Activated CD8-positive, alpha-beta T cell treated with anti-CD3 and anti-CD28 coated beads for 36 hours (primary cell): Measurements from ENCODE around the gene NAA40. TPM values are rescaled to one million over a fixed set of nuclear protein-coding genes. Genes with fewer than 3 reads are reported as not detected.

Experiments
- ATAC-seq: fragments of 200-7000 bp; cut with Tn5 transposase; one replicate; pipeline ENCODE4 v1.10.0; 2021; ENCODE audit warnings: mild to moderate bottlenecking, moderate library complexity
- CTCF ChIA-PET: fragments of 350-600 bp; sonication (Branson Sonifier 250); formaldehyde crosslinking; loops from one replicate; lab custom pipeline; 2021; ENCODE audit warnings: antibody characterized with exemption; lab: Charles Lee
- POLR2A ChIA-PET: fragments of 350-600 bp; sonication (Branson Sonifier 250); formaldehyde crosslinking; loops from one replicate; lab custom pipeline; 2021; ENCODE audit warnings: antibody characterized with exemption; lab: Charles Lee
- DNase-seq: peaks from one replicate; pipeline ENCODE4 v3.0.0-alpha.2; 2020
- H3K27ac Mint-ChIP-seq: one replicate; pipeline ENCODE4 v1.8.0; 2021; ENCODE audit warnings: mild to moderate bottlenecking, mixed read lengths
- H3K27me3 Mint-ChIP-seq: one replicate; pipeline ENCODE4 v1.8.0; 2021; ENCODE audit warnings: mixed read lengths
- H3K36me3 Mint-ChIP-seq: one replicate; pipeline ENCODE4 v1.8.0; 2021; ENCODE audit warnings: low read depth, mixed read lengths
- H3K4me1 Mint-ChIP-seq: one replicate; pipeline ENCODE4 v1.8.0; 2021; ENCODE audit warnings: low read depth, mixed read lengths
- H3K4me3 Mint-ChIP-seq: one replicate; pipeline ENCODE4 v1.8.0; 2021; ENCODE audit warnings: mild to moderate bottlenecking, moderate library complexity, mixed read lengths
- H3K9me3 Mint-ChIP-seq: one replicate; pipeline ENCODE4 v1.8.0; 2021; ENCODE audit warnings: mixed read lengths
- CTCF ChIP-seq: fragments of 200-600 bp; IDR thresholded peaks from one replicate; pipeline ENCODE4 v1.8.0; 2022; ENCODE audit warnings: antibody characterized with exemption, mild to moderate bottlenecking
- intact Hi-C: fragments of 100-400 bp; cut with micrococcal nuclease; formaldehyde crosslinking; loops from one replicate; pipeline ENCODE4 v1.10.0; 2022
- total RNA-seq, 2 experiments: library from RNA; stranded (reverse); gene quantifications; one replicate each; pipeline ENCODE4 v1.2.3, GENCODE V29; 2021

The NAA40 gene
- total RNA-seq, 2 experiments from 2014 or later = 18.5 to 20.5 TPM

- H3K4me1 Mint-ChIP-seq = peaks cover 6% of the 10 kb centered on the region
- peak overlapping the region; percentile 26 for H3K4me3 Mint-ChIP-seq
- CTCF ChIA-PET = interaction anchor here (0.7 to 6.5 kb wide), 30 partner anchors 8 to 342 kb away, joined by 3 to 151 read pairs (median 4); partner anchors contain the start of genes ESRRA, MACROD1 and ZFTA
- H3K36me3 Mint-ChIP-seq = peaks cover 6% of the 10 kb centered on the region
- intact Hi-C loops = loop anchor here (5.0 kb wide), 1 partner anchor 146 kb away; no protein-coding TSS in a partner anchor
- H3K27me3 Mint-ChIP-seq = peaks cover 4% of the 10 kb centered on the region
- ATAC-seq (no peak), DNase-seq (no peak)
- H3K9me3 Mint-ChIP-seq = no peaks in the 10 kb centered on the region
- H3K27ac Mint-ChIP-seq = no peak overlapping the region
- POLR2A ChIA-PET = interaction anchor here (0.8 to 4.0 kb wide), 7 partner anchors 11 to 358 kb away, joined by 3 to 26 read pairs (median 4); partner anchors contain the start of genes FERMT3 and RPS6KA4
- TF ChIP-seq CTCF = no peak
Observed at GRCh38 chr11:64000740-64001483, 62.1 kb downstream of the NAA40 start.

GRCh38 chr11:64001484-64002420, 63.0 kb downstream of the NAA40 start:
- Mint-ChIP-seq H3K4me3 (no peak overlapping the region), H3K4me1 (peaks cover 6% of the 10 kb centered on the region), H3K36me3 (peaks cover 6% of the 10 kb centered on the region), H3K27me3 (peaks cover 9% of the 10 kb centered on the region), H3K9me3 (no peaks in the 10 kb centered on the region), H3K27ac (no peak overlapping the region)
- intact Hi-C loops = loop anchor here (5.0 kb wide), 1 partner anchor 146 kb away; no protein-coding TSS in a partner anchor
- DNase-seq = no peak
- ATAC-seq = no peak
- ChIA-PET POLR2A (interaction anchor here (0.6 to 4.0 kb wide), 7 partner anchors 11 to 163 kb away, joined by 3 to 26 read pairs (median 3); partner anchors contain the start of gene OTUB1), CTCF (interaction anchor here (0.8 to 6.5 kb wide), 21 partner anchors 10 to 341 kb away, joined by 3 to 151 read pairs (median 7); partner anchors contain the start of genes ESRRA and MACROD1)
- no peak for TF ChIP-seq CTCF

- Mint-ChIP-seq H3K27me3 (peaks cover 29% of the 10 kb centered on the region), H3K27ac (no peak overlapping the region), H3K4me1 (peaks cover 10% of the 10 kb centered on the region), H3K4me3 (no peak overlapping the region), H3K36me3 (no peaks in the 10 kb centered on the region), H3K9me3 (no peaks in the 10 kb centered on the region)
- ChIA-PET CTCF (interaction anchor here (1.5 to 6.5 kb wide), 3 partner anchors 145 to 149 kb away, joined by 4 to 151 read pairs (median 6); no protein-coding TSS in a partner anchor), POLR2A (interaction anchor here (1.6 kb wide), 1 partner anchor 36 kb away, joined by 3 read pairs; no protein-coding TSS in a partner anchor)
- no peak for ATAC-seq
- intact Hi-C loops = loop anchor here (5.0 kb wide), 1 partner anchor 143 kb away; no protein-coding TSS in a partner anchor
- DNase-seq = no peak
- TF ChIP-seq CTCF = no peak
Observed at GRCh38 chr11:64003807-64004589, 65.2 kb downstream of the NAA40 start.

- H3K9me3 Mint-ChIP-seq = no peaks in the 10 kb centered on the region
- CTCF ChIA-PET = interaction anchor here (1.5 to 1.6 kb wide), 2 partner anchors 144 to 149 kb away, joined by 4 to 6 read pairs; no protein-coding TSS in a partner anchor
Observed at GRCh38 chr11:64004590-64004984, 65.8 kb downstream of the NAA40 start.

More at GRCh38 chr11:64004590-64004984, 65.8 kb downstream of the NAA40 start:
- DNase-seq (no peak), ATAC-seq (no peak)
- no peak overlapping the region for H3K27ac Mint-ChIP-seq
- TF ChIP-seq CTCF = no peak
- H3K27me3 Mint-ChIP-seq = peaks cover 30% of the 10 kb centered on the region
- H3K36me3 Mint-ChIP-seq = no peaks in the 10 kb centered on the region
- POLR2A ChIA-PET = no interaction called here
- H3K4me3 Mint-ChIP-seq = no peak overlapping the region
- intact Hi-C loops = loop anchor here (5.0 kb wide), 1 partner anchor 143 kb away; no protein-coding TSS in a partner anchor
- H3K4me1 Mint-ChIP-seq = peaks cover 10% of the 10 kb centered on the region
